Mesenteric fat pad (tissue), 1 donor: ENCODE results near the gene TMEM150B. TPM values are rescaled to one million over a fixed set of nuclear protein-coding genes. Genes with fewer than 3 reads are reported as not detected.

Experiments used
- DNase-seq: peaks from one replicate; pipeline ENCODE4 v3.0.0-alpha.2; 2020; ENCODE audit warnings: low spot score
- total RNA-seq: library from RNA; stranded (reverse); fragmentation: NEBNext Ultra II Directional; extraction: Animal tissue kit (Norgen Biotek cat#: 25700); gene quantifications from one replicate; pipeline ENCODE4 v1.2.1, GENCODE V29; 2021
- donor health status: DM: yes; HTN: yes; CAD: no.

TMEM150B gene
- total RNA-seq, 1 donor from 2014 or later, result 7.1 TPM

GRCh38 chr19:55355213-55355821, 30.2 kb upstream of the TMEM150B start:
- no peak for DNase-seq

- no peak for DNase-seq
Measured at GRCh38 chr19:55354698-55355212, 29.6 kb upstream of the TMEM150B start, which contains the start of gene COX6B2. TSS of gene COX6B2 (minus strand) at chr19:55354719. CDS start at chr19:55354521, 198 bp downstream.

GRCh38 chr19:55353803-55354697, 28.9 kb upstream of the TMEM150B start:
- no peak for DNase-seq

- no peak for DNase-seq
Measured at GRCh38 chr19:55353356-55353802, 28.2 kb upstream of the TMEM150B start.

- no peak for DNase-seq
Measured at GRCh38 chr19:55352549-55353145, 27.5 kb upstream of the TMEM150B start.

- no peak for DNase-seq
Measured at GRCh38 chr19:55352040-55352439, 26.9 kb upstream of the TMEM150B start.

- DNase-seq, result no peak
Measured at GRCh38 chr19:55350620-55351315, 25.6 kb upstream of the TMEM150B start.

- DNase-seq, result no peak
Measured at GRCh38 chr19:55348317-55349034, 23.3 kb upstream of the TMEM150B start.

- DNase-seq, result no peak
Measured at GRCh38 chr19:55347442-55348009, 22.4 kb upstream of the TMEM150B start.

- no peak for DNase-seq
Measured at GRCh38 chr19:55346725-55347441, 21.7 kb upstream of the TMEM150B start.

GRCh38 chr19:55345818-55346724, 20.9 kb upstream of the TMEM150B start:
- no peak for DNase-seq

GRCh38 chr19:55345101-55345817, 20.1 kb upstream of the TMEM150B start:
- DNase-seq, result no peak

GRCh38 chr19:55344444-55344843, 19.3 kb upstream of the TMEM150B start:
- no peak for DNase-seq

GRCh38 chr19:55341595-55342531, 16.7 kb upstream of the TMEM150B start:
- no peak for DNase-seq

- DNase-seq, result no peak
Measured at GRCh38 chr19:55341171-55341588, 16.0 kb upstream of the TMEM150B start.

GRCh38 chr19:55340784-55341147, 15.6 kb upstream of the TMEM150B start:
- DNase-seq, result no peak
